ENCODE data around the gene TROAP. TPM values are rescaled to one million over a fixed set of nuclear protein-coding genes. Genes with fewer than 3 reads are reported as not detected.

Gene TROAP
- total and polyA plus RNA-seq, 9 of the 15 experiments (the other 6 are each of a cell fraction or from before 2014, with no cell fraction given), result 46.4 to 171 (median 59.8) TPM

GRCh38 chr12:49296034-49296835 lies 26.8 kb upstream of the TROAP start (continued):
- TF ChIP-seq, protein P1, sequence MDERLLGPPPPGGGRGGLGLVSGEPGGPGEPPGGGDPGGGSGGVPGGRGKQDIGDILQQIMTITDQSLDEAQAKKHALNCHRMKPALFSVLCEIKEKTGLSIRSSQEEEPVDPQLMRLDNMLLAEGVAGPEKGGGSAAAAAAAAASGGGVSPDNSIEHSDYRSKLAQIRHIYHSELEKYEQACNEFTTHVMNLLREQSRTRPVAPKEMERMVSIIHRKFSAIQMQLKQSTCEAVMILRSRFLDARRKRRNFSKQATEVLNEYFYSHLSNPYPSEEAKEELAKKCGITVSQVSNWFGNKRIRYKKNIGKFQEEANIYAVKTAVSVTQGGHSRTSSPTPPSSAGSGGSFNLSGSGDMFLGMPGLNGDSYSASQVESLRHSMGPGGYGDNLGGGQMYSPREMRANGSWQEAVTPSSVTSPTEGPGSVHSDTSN (CRISPR knock-in tag; IDR thresholded peaks at IDR 0.05; ENCODE audit: low read depth), result no peak
- TF ChIP-seq, protein P1 (tag; conservative IDR thresholded peaks at IDR 0.05; ENCODE audit: low read depth), result no peak
- TF ChIP-seq, protein P2, sequence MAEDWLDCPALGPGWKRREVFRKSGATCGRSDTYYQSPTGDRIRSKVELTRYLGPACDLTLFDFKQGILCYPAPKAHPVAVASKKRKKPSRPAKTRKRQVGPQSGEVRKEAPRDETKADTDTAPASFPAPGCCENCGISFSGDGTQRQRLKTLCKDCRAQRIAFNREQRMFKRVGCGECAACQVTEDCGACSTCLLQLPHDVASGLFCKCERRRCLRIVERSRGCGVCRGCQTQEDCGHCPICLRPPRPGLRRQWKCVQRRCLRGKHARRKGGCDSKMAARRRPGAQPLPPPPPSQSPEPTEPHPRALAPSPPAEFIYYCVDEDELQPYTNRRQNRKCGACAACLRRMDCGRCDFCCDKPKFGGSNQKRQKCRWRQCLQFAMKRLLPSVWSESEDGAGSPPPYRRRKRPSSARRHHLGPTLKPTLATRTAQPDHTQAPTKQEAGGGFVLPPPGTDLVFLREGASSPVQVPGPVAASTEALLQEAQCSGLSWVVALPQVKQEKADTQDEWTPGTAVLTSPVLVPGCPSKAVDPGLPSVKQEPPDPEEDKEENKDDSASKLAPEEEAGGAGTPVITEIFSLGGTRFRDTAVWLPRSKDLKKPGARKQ (CRISPR knock-in tag; IDR thresholded peaks at IDR 0.05), result no peak
- TF ChIP-seq ZNF253 (CRISPR knock-in tag; conservative IDR thresholded peaks at IDR 0.05) (no peak), POLR2G (IDR thresholded peaks at IDR 0.05; ENCODE audit: low read depth, low read length) (no peak), KLF16 (IDR thresholded peaks at IDR 0.05) (peak; percentile 67), ZNF75A (CRISPR knock-in tag; IDR thresholded peaks at IDR 0.05) (no peak), RFX7 (CRISPR knock-in tag; IDR thresholded peaks at IDR 0.05) (no peak), TAF9B (IDR thresholded peaks at IDR 0.05; ENCODE audit: partially characterized antibody) (no peak), THRB (CRISPR knock-in tag; conservative IDR thresholded peaks at IDR 0.05) (no peak), GABPB2 (CRISPR knock-in tag; conservative IDR thresholded peaks at IDR 0.05) (no peak), NCOA6 (IDR thresholded peaks at IDR 0.05) (no peak), POLR3G (IDR thresholded peaks at IDR 0.05; ENCODE audit: extremely low read depth, insufficient read length, insufficient replicate concordance) (no peak), ETS2 (tag; IDR thresholded peaks at IDR 0.05; ENCODE audit: borderline replicate concordance, poor library complexity, severe bottlenecking) (no peak), EGR1 (conservative IDR thresholded peaks at IDR 0.05) (peak; percentile 61), HCFC1 (IDR thresholded peaks at IDR 0.05; ENCODE audit: low read depth, low read length) (peak; percentile 23; the same call in 1 of the 2 replicates)
- TF ChIP-seq, protein P3, sequence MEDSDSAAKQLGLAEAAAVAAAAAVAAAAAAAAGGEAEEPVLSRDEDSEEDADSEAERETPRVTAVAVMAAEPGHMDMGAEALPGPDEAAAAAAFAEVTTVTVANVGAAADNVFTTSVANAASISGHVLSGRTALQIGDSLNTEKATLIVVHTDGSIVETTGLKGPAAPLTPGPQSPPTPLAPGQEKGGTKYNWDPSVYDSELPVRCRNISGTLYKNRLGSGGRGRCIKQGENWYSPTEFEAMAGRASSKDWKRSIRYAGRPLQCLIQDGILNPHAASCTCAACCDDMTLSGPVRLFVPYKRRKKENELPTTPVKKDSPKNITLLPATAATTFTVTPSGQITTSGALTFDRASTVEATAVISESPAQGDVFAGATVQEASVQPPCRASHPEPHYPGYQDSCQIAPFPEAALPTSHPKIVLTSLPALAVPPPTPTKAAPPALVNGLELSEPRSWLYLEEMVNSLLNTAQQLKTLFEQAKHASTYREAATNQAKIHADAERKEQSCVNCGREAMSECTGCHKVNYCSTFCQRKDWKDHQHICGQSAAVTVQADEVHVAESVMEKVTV (CRISPR knock-in tag; IDR thresholded peaks at IDR 0.05), result no peak
- TF ChIP-seq, protein P4, sequence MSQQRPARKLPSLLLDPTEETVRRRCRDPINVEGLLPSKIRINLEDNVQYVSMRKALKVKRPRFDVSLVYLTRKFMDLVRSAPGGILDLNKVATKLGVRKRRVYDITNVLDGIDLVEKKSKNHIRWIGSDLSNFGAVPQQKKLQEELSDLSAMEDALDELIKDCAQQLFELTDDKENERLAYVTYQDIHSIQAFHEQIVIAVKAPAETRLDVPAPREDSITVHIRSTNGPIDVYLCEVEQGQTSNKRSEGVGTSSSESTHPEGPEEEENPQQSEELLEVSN (IDR thresholded peaks at IDR 0.05; ENCODE audit: borderline replicate concordance in 1 of 2, extremely low read depth in 1 of 2, insufficient read depth in 1 of 2, insufficient read length in 1 of 2, low read depth in 1 of 2, low read length in 1 of 2, poor library complexity in 1 of 2, severe bottlenecking in 1 of 2), result peak in 1 of 2 experiments; percentile 24

Data from K562 (cell line).